Upper lobe of left lung (tissue), 6 donors: ENCODE data around the gene OPN1LW. TPM values are rescaled to one million over a fixed set of nuclear protein-coding genes. Genes with fewer than 3 reads are reported as not detected.
"Not testable (repeated sequence)": the region's sequence is repeated elsewhere in the genome, so short reads cannot be mapped to it uniquely, and the experiment has no call there.

ENCODE experiments used
- ATAC-seq, 2 donors: fragments of 200-7000 bp; cut with Tn5 transposase; one replicate each; pipeline ENCODE4 v1.9.1; 2022; ENCODE audit warnings: mild to moderate bottlenecking in 2 of 2, moderate library complexity in 2 of 2; ENCODE audit not compliant: low FRiP score in 2 of 2
- DNase-seq, 2 donors: peaks; one replicate each; pipeline ENCODE4 v3.0.0-alpha.2; 2019 to 2020
- H3K27ac ChIP-seq, 4 donors: fragments of 200-600 bp; sonication (generic); one replicate each; pipeline ENCODE4 v1.5.1; 2016 to 2019
- H3K27me3 ChIP-seq, 4 donors: fragments of 200-600 bp; sonication (generic); one replicate each; pipeline ENCODE4 v1.5.1; 2017 to 2019
- H3K36me3 ChIP-seq, 4 donors: fragments of 200-600 bp; sonication (generic); one replicate each; pipeline ENCODE4 v1.5.1; 2016 to 2019
- H3K4me1 ChIP-seq, 4 donors: fragments of 200-600 bp; sonication (generic); one replicate each; pipeline ENCODE4 v1.5.1; 2018 to 2019
- H3K4me3 ChIP-seq, 4 donors: fragments of 200-600 bp; sonication (generic); one replicate each; pipeline ENCODE4 v1.5.1; 2017 to 2019; ENCODE audit warnings: mild to moderate bottlenecking in 2 of 4, moderate library complexity in 1 of 4
- H3K9me3 ChIP-seq, 4 donors: fragments of 200-600 bp; sonication (generic); one replicate each; pipeline ENCODE4 v1.5.1; 2018 to 2019
- EP300 ChIP-seq, 4 donors: sonication (generic); formaldehyde crosslinking; IDR thresholded peaks; one replicate each; pipeline ENCODE4 v1.5.1; 2017; ENCODE audit warnings: antibody characterized with exemption in 4 of 4, control low read depth in 2 of 4
- POLR2A ChIP-seq, 4 donors: fragments of 450-650 bp; IDR thresholded peaks; one replicate each; pipeline ENCODE4 v1.5.1; 2016 to 2017; ENCODE audit warnings: antibody characterized with exemption in 4 of 4, mild to moderate bottlenecking in 2 of 4
- POLR2AphosphoS5 ChIP-seq, 2 donors: sonication (generic); formaldehyde crosslinking; IDR thresholded peaks; one replicate each; pipeline ENCODE4 v1.5.1; 2017; ENCODE audit warnings: antibody characterized with exemption in 2 of 2
- WGBS, 2 donors: methylation state at CpG; one replicate each; pipeline ENCODE4 v1.1.5; 2017 to 2018; 5-methylcytosine and 5-hydroxymethylcytosine counted together
- total RNA-seq, 6 donors: library from RNA; depleted of rRNA in 4 of 6; stranded (reverse); fragments of >200 nt in 4 of 6; gene quantifications; one replicate each; pipeline versions ENCODE4 v1.1.0 to v1.2.1, GENCODE V29; 2016 to 2021
- TF ChIP-seq, protein P1 (sequence below), 6 experiments: fragments of 450-650 bp in 4 of 6; fragments of 200-600 bp in 2 of 6; sonication (generic) in 2 of 6; IDR thresholded peaks; one replicate each; pipeline ENCODE4 v1.5.1; 2016 to 2019; ENCODE audit warnings: antibody characterized with exemption in 6 of 6
- donor health status: DM: no; HTN: no; CAD: no; lungs with moderate emphysema.
- donor health status: DM: no; HTN: yes; CAD: no; lungs with severe emphysema.

The OPN1LW gene
- total RNA-seq, result not detected

DNA sequence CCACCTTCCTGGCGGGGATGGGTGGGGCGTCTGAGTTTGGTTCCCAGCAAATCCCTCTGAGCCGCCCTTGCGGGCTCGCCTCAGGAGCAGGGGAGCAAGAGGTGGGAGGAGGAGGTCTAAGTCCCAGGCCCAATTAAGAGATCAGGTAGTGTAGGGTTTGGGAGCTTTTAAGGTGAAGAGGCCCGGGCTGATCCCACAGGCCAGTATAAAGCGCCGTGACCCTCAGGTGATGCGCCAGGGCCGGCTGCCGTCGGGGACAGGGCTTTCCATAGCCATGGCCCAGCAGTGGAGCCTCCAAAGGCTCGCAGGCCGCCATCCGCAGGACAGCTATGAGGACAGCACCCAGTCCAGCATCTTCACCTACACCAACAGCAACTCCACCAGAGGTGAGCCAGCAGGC, at the start of gene OPN1LW:
Gene OPN1LW (plus strand): TSS at position 234 of the 400 bp plus-strand sequence. CDS start 41 bp downstream, at position 275.
- not testable (repeated sequence) for H3K27ac ChIP-seq, H3K36me3 ChIP-seq, DNase-seq, ATAC-seq, H3K27me3 ChIP-seq, H3K4me1 ChIP-seq, H3K4me3 ChIP-seq, H3K9me3 ChIP-seq
- WGBS, 2 donors, result 94 to 95% methylated on average over 3 to 13 of the region's 15 CpGs

DNA sequence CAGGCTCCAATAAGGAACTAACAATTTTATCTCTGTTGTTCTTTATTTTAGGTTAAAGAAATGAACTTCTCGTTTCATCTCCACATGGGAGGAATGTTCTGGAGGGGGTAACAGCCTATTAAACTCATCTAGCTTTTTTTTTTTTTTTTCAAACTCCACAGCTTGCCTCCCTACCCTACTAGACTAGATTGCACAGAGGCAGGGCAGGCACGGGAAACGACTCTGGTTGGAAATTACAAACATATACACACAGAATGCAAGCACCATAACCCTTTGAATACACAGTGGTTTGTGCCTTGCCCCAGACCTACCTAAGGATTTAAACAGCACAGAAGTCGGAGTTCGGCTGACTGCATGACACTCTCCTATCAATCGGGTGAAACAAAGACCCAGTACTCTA, 49.2 kb upstream of the OPN1LW start:
- no peak overlapping the region for H3K27ac ChIP-seq

DNA sequence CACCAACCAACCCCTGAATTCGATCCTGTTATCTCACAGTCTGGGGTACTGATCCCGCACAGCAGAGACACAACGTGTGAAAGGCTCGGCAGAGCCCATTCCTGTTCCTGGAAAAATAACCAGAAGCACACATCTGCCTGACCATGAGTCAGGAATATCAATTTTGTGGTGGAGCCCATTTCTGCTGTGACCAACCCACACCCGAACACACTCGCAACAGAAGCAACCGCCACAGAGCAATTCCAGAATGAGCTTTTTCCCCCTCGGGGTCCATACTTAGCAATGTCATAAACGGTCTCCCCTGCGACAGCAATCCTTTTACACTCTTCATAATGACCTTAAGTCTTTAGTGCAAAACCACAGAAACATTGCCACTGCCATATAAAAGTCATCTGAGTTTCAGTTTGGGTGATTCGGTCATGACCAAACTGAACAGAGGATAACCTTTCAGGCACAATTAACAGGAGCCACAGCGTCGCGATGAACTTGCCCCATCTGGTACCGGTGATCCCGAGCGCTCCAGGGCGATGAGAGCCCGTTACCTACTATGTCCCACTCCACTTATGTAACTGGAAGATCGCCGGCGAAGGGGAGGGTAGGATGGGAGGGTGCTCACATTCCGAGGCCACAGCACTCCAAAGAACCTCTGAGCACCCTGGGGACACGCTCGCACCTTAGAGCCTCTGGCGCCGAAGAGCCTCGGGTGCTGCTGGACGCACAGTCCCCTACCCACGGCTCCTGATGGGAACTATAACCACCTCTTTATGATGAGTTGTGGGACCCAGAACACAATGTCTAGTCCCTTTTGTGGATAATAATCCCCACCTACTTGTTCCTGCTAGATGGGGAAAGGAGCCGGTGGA, 47.7 kb upstream of the OPN1LW start:
- ATAC-seq (peak; percentile 7 to 27), DNase-seq (no peak)
- peak overlapping the region; percentile 92 to 99 (median 96) for H3K27ac ChIP-seq
- peak overlapping the region; percentile 52 to 82 (median 76) for H3K4me3 ChIP-seq
- no peaks in the 10 kb centered on the region for H3K9me3 ChIP-seq
- H3K36me3 ChIP-seq, result peaks cover 0 to under 1% (median 0%) of the 10 kb centered on the region in 4 donors
- 11 to 61% methylated on average over 7 to 31 of the region's 31 CpGs for WGBS, 2 donors
- no peaks in the 10 kb centered on the region for H3K27me3 ChIP-seq
- TF ChIP-seq POLR2A (IDR thresholded peaks at IDR 0.05) (no peak), POLR2AphosphoS5 (IDR thresholded peaks at IDR 0.05) (no peak), EP300 (IDR thresholded peaks at IDR 0.05) (no peak)
- TF ChIP-seq, protein P1, sequence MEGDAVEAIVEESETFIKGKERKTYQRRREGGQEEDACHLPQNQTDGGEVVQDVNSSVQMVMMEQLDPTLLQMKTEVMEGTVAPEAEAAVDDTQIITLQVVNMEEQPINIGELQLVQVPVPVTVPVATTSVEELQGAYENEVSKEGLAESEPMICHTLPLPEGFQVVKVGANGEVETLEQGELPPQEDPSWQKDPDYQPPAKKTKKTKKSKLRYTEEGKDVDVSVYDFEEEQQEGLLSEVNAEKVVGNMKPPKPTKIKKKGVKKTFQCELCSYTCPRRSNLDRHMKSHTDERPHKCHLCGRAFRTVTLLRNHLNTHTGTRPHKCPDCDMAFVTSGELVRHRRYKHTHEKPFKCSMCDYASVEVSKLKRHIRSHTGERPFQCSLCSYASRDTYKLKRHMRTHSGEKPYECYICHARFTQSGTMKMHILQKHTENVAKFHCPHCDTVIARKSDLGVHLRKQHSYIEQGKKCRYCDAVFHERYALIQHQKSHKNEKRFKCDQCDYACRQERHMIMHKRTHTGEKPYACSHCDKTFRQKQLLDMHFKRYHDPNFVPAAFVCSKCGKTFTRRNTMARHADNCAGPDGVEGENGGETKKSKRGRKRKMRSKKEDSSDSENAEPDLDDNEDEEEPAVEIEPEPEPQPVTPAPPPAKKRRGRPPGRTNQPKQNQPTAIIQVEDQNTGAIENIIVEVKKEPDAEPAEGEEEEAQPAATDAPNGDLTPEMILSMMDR (IDR thresholded peaks at IDR 0.05), result no peak
- peaks cover 22 to 39% (median 25%) of the 10 kb centered on the region in 4 donors for H3K4me1 ChIP-seq

More for the DNA sequence above, 49.2 kb upstream of the OPN1LW start:
- H3K36me3 ChIP-seq, result peaks cover 0 to 4% (median 0%) of the 10 kb centered on the region in 4 donors
- ATAC-seq, result no peak
- H3K4me3 ChIP-seq, result peak overlapping the region in 1 of 4 donors; percentile 12
- H3K9me3 ChIP-seq, result no peaks in the 10 kb centered on the region
- peaks cover 22 to 39% (median 25%) of the 10 kb centered on the region in 4 donors for H3K4me1 ChIP-seq
- no peaks in the 10 kb centered on the region for H3K27me3 ChIP-seq
- 0 to 65% methylated on average over 3 to 6 of the region's 6 CpGs for WGBS, 2 donors
- TF ChIP-seq POLR2A (IDR thresholded peaks at IDR 0.05) (no peak), POLR2AphosphoS5 (IDR thresholded peaks at IDR 0.05) (no peak), EP300 (IDR thresholded peaks at IDR 0.05) (no peak)
- TF ChIP-seq, protein P1 (IDR thresholded peaks at IDR 0.05), result no peak
- no peak for DNase-seq

DNA sequence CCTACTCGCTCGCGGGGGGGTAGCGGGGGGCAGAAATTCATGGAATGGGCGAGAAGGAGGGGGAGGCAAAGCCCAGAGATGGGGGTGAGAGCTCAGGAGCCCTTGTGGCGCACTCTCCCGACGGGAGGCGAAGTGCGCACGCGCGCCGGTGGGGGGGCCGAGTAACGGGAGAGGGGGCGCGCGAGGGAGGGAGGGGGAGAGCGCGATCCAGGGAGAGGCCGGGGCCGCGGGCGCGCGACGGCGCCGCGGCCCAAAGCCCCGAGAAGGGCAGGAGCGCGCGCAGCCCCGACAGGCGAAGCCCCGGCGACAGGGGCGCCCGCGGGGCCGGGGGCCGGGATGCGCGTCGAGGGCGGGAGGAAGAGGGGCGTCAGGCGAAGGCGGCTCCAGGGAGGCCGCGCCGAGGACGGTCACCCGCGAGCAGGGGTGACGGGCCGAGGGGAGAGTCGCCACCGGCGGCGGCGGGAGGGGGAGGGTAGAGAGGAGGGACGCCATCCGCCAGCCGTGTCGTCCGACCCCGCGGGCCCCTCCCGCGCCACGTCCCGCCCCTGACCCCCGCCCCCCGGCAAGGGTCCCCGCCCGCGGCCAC, 46.9 kb upstream of the OPN1LW start:
- no peaks in the 10 kb centered on the region for H3K27me3 ChIP-seq

More for the DNA sequence above, 46.9 kb upstream of the OPN1LW start:
- DNase-seq (peak; percentile 66 to 95), ATAC-seq (peak; percentile 65 to 84)
- 54% methylated on average over 32 of the region's 80 CpGs; no CpG with 5 or more reads in 1 of the 2 donors for WGBS, 2 donors
- Histone ChIP-seq H3K27ac (peak overlapping the region; percentile 92 to 99 (median 96)), H3K9me3 (no peaks in the 10 kb centered on the region), H3K4me1 (peaks cover 22 to 33% (median 25%) of the 10 kb centered on the region in 4 donors), H3K4me3 (peak overlapping the region; percentile 52 to 82 (median 76)), H3K36me3 (no peaks in the 10 kb centered on the region)
- TF ChIP-seq, protein P1 (IDR thresholded peaks at IDR 0.05), result no peak
- peak in 1 of 2 donors; percentile 15 for TF ChIP-seq POLR2AphosphoS5 (IDR thresholded peaks at IDR 0.05)
- no peak for TF ChIP-seq EP300 (IDR thresholded peaks at IDR 0.05)
- TF ChIP-seq POLR2A (IDR thresholded peaks at IDR 0.05), result peak in 1 of 4 donors; percentile 45
